GM21576 (cell line): ENCODE measurements around the gene KAT6B.
A peak's percentile ranks its signal among the peaks of the same experiment; 100 is the strongest.

ENCODE experiments used
- ATAC-seq: cut with Tn5 transposase; IDR thresholded peaks from one replicate; pipeline ENCODE4 v1.9.1; 2021; ENCODE audit warnings: mild to moderate bottlenecking, moderate library complexity; ENCODE audit not compliant: unreplicated experiment

Gene KAT6B

GRCh38 chr10:75007646-75008045, 181.2 kb downstream of the KAT6B start:
- ATAC-seq, result no peak

- no peak for ATAC-seq
Measured at GRCh38 chr10:75008952-75009351, 182.6 kb downstream of the KAT6B start.

- no peak for ATAC-seq
Measured at GRCh38 chr10:75009426-75009825, 183.0 kb downstream of the KAT6B start.

- ATAC-seq, result no peak
Measured at GRCh38 chr10:75010373-75010772, 184.0 kb downstream of the KAT6B start.

- peak; percentile 32 for ATAC-seq
Measured at GRCh38 chr10:75011221-75011620, 184.8 kb downstream of the KAT6B start.

GRCh38 chr10:75012471-75012870, 186.1 kb downstream of the KAT6B start:
- ATAC-seq, result no peak

GRCh38 chr10:75013007-75013406, 186.6 kb downstream of the KAT6B start:
- no peak for ATAC-seq

GRCh38 chr10:75013522-75013921, 187.1 kb downstream of the KAT6B start:
- no peak for ATAC-seq

GRCh38 chr10:75014516-75015230, 188.3 kb downstream of the KAT6B start:
- no peak for ATAC-seq

- no peak for ATAC-seq
Measured at GRCh38 chr10:75015442-75015841, 189.0 kb downstream of the KAT6B start.

GRCh38 chr10:75016325-75016724, 189.9 kb downstream of the KAT6B start:
- no peak for ATAC-seq

- ATAC-seq, result no peak
Measured at GRCh38 chr10:75018251-75018650, 191.9 kb downstream of the KAT6B start.

GRCh38 chr10:75018686-75019307, 192.4 kb downstream of the KAT6B start:
- ATAC-seq, result no peak

- ATAC-seq, result no peak
Measured at GRCh38 chr10:75019370-75019769, 193.0 kb downstream of the KAT6B start.

GRCh38 chr10:75020168-75020567, 193.8 kb downstream of the KAT6B start:
- no peak for ATAC-seq

- ATAC-seq, result no peak
Measured at GRCh38 chr10:75021379-75022249, 195.2 kb downstream of the KAT6B start.

GRCh38 chr10:75023074-75023473, 196.7 kb downstream of the KAT6B start:
- no peak for ATAC-seq

GRCh38 chr10:75024971-75025523, 198.6 kb downstream of the KAT6B start:
- no peak for ATAC-seq

- no peak for ATAC-seq
Measured at GRCh38 chr10:75028049-75028448, 201.6 kb downstream of the KAT6B start.

GRCh38 chr10:75028748-75029147, 202.3 kb downstream of the KAT6B start:
- ATAC-seq, result no peak

- no peak for ATAC-seq
Measured at GRCh38 chr10:75029420-75029819, 203.0 kb downstream of the KAT6B start.
